Calu3 (cell line): ENCODE measurements around the gene LIAS. TPM values are rescaled to one million over a fixed set of nuclear protein-coding genes. Genes with fewer than 3 reads are reported as not detected.

Source experiments
- BruUV-seq: library from RNA; stranded (reverse); fragments of 400-500 nt; replicated peaks from 2 replicates; lab custom pipeline; 2021; lab: Mats Ljungman, UMichigan
- CTCF ChIA-PET: fragments of 300-600 bp; sonication (Branson Sonifier 250); formaldehyde crosslinking; loops from one replicate; lab custom pipeline; 2022; ENCODE audit warnings: antibody characterized with exemption; lab: Charles Lee
- DNase-seq: peaks from one replicate; pipeline ENCODE4 v3.0.0; 2022
- H3K27ac Mint-ChIP-seq: one replicate; pipeline ENCODE4 v1.8.0; 2022; ENCODE audit warnings: mixed read lengths; ENCODE audit not compliant: unreplicated experiment
- H3K27me3 Mint-ChIP-seq: one replicate; pipeline ENCODE4 v1.8.0; 2022; ENCODE audit warnings: mixed read lengths; ENCODE audit not compliant: unreplicated experiment
- H3K36me3 Mint-ChIP-seq: one replicate; pipeline ENCODE4 v1.8.0; 2022; ENCODE audit warnings: mild to moderate bottlenecking, moderate library complexity, mixed read lengths; ENCODE audit not compliant: insufficient read depth, unreplicated experiment
- H3K4me1 Mint-ChIP-seq: one replicate; pipeline ENCODE4 v1.8.0; 2022; ENCODE audit warnings: mild to moderate bottlenecking, low read depth, mixed read lengths; ENCODE audit not compliant: unreplicated experiment
- H3K4me3 Mint-ChIP-seq: one replicate; pipeline ENCODE4 v1.8.0; 2022; ENCODE audit warnings: mild to moderate bottlenecking, low read depth, moderate library complexity, mixed read lengths; ENCODE audit not compliant: unreplicated experiment
- H3K9me3 Mint-ChIP-seq: one replicate; pipeline ENCODE4 v1.8.0; 2022; ENCODE audit warnings: low read depth, mixed read lengths; ENCODE audit not compliant: unreplicated experiment
- intact Hi-C: fragments of 100-400 bp; cut with micrococcal nuclease; formaldehyde crosslinking; loops from one replicate; pipeline ENCODE4 v1.10.0; 2022; ENCODE audit not compliant: unreplicated experiment
- total RNA-seq: library from RNA; stranded (reverse); gene quantifications from 2 replicates; pipeline ENCODE4 v1.2.3, GENCODE V29; 2022
- TF ChIP-seq, protein P1 (sequence below): fragments of 200-600 bp; IDR thresholded peaks from one replicate; pipeline ENCODE4 v1.8.0; 2022; ENCODE audit warnings: antibody characterized with exemption; ENCODE audit not compliant: unreplicated experiment

The LIAS gene
- total RNA-seq, 1 experiment from 2014 or later, result 10.0 TPM

GRCh38 chr4:39484582-39485272, 25.9 kb downstream of the LIAS start:
- no TSS peak for BruUV-seq
- Mint-ChIP-seq H3K4me1 (no peaks in the 10 kb centered on the region), H3K27me3 (no peaks in the 10 kb centered on the region), H3K27ac (no peak overlapping the region), H3K36me3 (no peaks in the 10 kb centered on the region), H3K4me3 (no peak overlapping the region), H3K9me3 (peaks cover 8% of the 10 kb centered on the region)
- TF ChIP-seq, protein P1, sequence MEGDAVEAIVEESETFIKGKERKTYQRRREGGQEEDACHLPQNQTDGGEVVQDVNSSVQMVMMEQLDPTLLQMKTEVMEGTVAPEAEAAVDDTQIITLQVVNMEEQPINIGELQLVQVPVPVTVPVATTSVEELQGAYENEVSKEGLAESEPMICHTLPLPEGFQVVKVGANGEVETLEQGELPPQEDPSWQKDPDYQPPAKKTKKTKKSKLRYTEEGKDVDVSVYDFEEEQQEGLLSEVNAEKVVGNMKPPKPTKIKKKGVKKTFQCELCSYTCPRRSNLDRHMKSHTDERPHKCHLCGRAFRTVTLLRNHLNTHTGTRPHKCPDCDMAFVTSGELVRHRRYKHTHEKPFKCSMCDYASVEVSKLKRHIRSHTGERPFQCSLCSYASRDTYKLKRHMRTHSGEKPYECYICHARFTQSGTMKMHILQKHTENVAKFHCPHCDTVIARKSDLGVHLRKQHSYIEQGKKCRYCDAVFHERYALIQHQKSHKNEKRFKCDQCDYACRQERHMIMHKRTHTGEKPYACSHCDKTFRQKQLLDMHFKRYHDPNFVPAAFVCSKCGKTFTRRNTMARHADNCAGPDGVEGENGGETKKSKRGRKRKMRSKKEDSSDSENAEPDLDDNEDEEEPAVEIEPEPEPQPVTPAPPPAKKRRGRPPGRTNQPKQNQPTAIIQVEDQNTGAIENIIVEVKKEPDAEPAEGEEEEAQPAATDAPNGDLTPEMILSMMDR, result no peak
- DNase-seq, result no peak
- intact Hi-C loops, result no loop called here
- CTCF ChIA-PET, result no interaction called here

DNA sequence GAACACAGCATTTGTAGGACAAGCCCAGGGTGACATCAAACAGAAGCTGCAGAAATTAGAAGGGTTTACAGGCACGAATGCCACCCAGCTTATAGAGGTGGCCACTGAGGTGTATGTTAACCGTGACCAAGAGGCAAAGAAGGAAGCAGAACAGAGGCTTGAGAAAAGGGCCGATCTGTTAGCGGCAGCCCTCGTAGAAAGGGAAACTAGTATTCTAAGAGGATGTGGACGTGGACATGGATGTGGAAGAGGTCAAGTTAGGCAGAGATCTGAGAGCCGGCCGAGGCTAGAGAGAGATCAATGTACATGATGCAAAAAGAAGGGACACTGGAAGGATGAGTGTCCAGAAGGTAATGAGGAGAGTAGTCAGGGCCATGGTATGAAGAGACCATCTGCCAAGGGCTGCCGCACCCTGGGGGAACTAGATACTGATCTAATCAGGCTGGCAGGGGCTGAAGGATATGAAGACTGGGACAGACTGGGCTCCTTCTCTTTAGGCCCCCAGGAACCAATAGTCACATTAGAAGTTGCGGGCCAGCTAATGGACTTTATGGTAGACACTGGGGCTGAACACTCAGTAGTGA, 27.5 kb downstream of the LIAS start:
- BruUV-seq, result no TSS peak
- Mint-ChIP-seq H3K27ac (no peak overlapping the region), H3K9me3 (peaks cover 8% of the 10 kb centered on the region), H3K27me3 (no peaks in the 10 kb centered on the region), H3K4me3 (no peak overlapping the region), H3K36me3 (no peaks in the 10 kb centered on the region), H3K4me1 (no peaks in the 10 kb centered on the region)
- DNase-seq, result no peak
- intact Hi-C loops, result no loop called here
- TF ChIP-seq, protein P1, result no peak
- CTCF ChIA-PET, result interaction anchor here (0.6 kb wide), 1 partner anchor 189 kb away, joined by 5 read pairs; no protein-coding TSS in a partner anchor

DNA sequence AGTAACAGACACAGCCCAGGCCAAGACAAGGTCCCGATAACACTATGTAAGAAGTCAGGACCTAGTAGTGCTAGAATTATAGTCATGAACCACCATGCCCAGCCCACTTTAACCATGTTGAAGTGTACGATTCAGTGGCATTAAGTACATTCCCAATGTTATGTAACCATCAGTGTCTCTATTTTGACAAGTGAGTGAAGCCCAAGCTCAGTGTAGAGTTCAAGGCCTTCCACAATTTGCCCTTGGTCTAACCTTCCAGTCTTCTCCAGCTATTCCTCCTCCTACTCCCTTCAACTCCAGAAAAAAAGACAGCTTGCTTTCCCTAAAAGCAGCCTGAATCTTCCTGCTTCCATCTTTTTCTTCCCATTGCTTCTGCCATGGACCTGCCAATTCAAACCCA, 31.5 kb downstream of the LIAS start:
- no peak overlapping the region for H3K4me3 Mint-ChIP-seq
- no TSS peak for BruUV-seq
- intact Hi-C loops, result no loop called here
- no peak for DNase-seq
- H3K4me1 Mint-ChIP-seq, result no peaks in the 10 kb centered on the region
- TF ChIP-seq, protein P1, result no peak
- no peak overlapping the region for H3K27ac Mint-ChIP-seq
- peaks cover 8% of the 10 kb centered on the region for H3K9me3 Mint-ChIP-seq
- no peaks in the 10 kb centered on the region for H3K27me3 Mint-ChIP-seq
- CTCF ChIA-PET, result no interaction called here
- no peaks in the 10 kb centered on the region for H3K36me3 Mint-ChIP-seq

GRCh38 chr4:39494354-39494753, 35.5 kb downstream of the LIAS start:
- Mint-ChIP-seq H3K27ac (no peak overlapping the region), H3K27me3 (no peaks in the 10 kb centered on the region), H3K4me1 (peaks cover 7% of the 10 kb centered on the region), H3K36me3 (peaks cover 16% of the 10 kb centered on the region), H3K9me3 (no peaks in the 10 kb centered on the region), H3K4me3 (no peak overlapping the region)
- CTCF ChIA-PET, result no interaction called here
- no peak for DNase-seq
- intact Hi-C loops, result no loop called here
- no TSS peak for BruUV-seq
- TF ChIP-seq, protein P1, result no peak
